ENCODE results near the gene LRRC4. TPM values are rescaled to one million over a fixed set of nuclear protein-coding genes. Genes with fewer than 3 reads are reported as not detected.

Gene LRRC4
- total and polyA plus RNA-seq, 2 donors = 0.98 to 3.2 TPM

DNA sequence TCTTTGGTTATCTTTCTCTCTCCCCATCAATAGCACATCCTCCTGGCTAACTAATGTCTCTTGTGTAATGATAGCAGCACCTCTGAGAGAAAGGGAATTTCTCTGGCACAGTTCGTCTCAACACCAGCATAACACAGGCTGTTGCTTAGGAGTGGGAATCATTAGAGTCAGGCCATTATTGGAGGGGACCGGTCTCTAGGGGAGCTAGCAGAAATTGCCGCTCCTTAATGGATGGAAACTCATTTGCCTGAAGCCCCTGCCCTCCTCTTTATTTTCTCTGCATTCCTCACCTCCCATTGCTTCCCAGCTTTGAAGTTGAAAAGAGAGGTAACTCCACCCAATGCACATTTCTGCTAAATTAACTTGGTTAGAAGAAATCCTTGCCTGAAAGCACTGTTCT is 11.9 kb downstream of the LRRC4 start:
- 87% methylated on average over 3 of the region's 3 CpGs for WGBS
- H3K4me3 ChIP-seq (ENCODE audit: low read depth, low read length) = no peak overlapping the region
- no peak for DNase-seq (ENCODE audit: extremely low spot score)
- H3K27ac ChIP-seq (ENCODE audit: low read depth) = no peak overlapping the region
- no peaks in the 10 kb centered on the region for H3K36me3 ChIP-seq (ENCODE audit: insufficient read depth)
- no peaks in the 10 kb centered on the region for H3K4me1 ChIP-seq (ENCODE audit: insufficient read depth)

- H3K27ac ChIP-seq (ENCODE audit: low read depth) = no peak overlapping the region
- no peak overlapping the region for H3K4me3 ChIP-seq (ENCODE audit: low read depth, low read length)
- no peaks in the 10 kb centered on the region for H3K36me3 ChIP-seq (ENCODE audit: insufficient read depth)
- no peak for DNase-seq (ENCODE audit: extremely low spot score)
- WGBS = 80% methylated on average over 8 of the region's 8 CpGs
- no peaks in the 10 kb centered on the region for H3K4me1 ChIP-seq (ENCODE audit: insufficient read depth)
Measured at GRCh38 chr7:128017862-128018845, 13.1 kb downstream of the LRRC4 start.

- DNase-seq (ENCODE audit: extremely low spot score) = no peak
- no peak overlapping the region for H3K27ac ChIP-seq (ENCODE audit: low read depth)
- H3K36me3 ChIP-seq (ENCODE audit: insufficient read depth) = no peaks in the 10 kb centered on the region
- WGBS = 80% methylated on average over 6 of the region's 6 CpGs
- H3K4me3 ChIP-seq (ENCODE audit: low read depth, low read length) = no peak overlapping the region
- H3K4me1 ChIP-seq (ENCODE audit: insufficient read depth) = no peaks in the 10 kb centered on the region
Measured at GRCh38 chr7:128017460-128017859, 13.8 kb downstream of the LRRC4 start.

DNA sequence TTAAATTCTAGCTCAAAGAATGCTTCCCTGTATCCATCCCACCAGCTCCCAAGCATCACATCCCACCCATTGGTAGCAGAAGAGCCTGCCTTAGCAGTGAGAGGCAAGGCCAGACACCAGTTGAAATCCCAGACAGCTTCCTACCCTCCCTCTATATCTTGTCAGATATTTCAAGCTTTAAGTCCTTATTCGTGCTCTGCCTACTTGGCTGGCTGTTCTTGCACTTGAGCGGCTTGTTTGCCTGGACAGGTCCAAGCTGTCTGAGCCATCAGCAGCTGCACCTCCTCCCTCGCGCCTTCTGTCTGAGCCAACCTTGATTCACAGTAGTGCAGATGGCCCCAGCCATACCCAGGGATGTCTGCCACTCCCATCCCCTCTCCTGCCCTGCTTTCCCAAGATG is 16.4 kb downstream of the LRRC4 start:
- Histone ChIP-seq H3K4me3 (ENCODE audit: low read depth, low read length) (no peak overlapping the region), H3K36me3 (ENCODE audit: insufficient read depth) (no peaks in the 10 kb centered on the region), H3K4me1 (ENCODE audit: insufficient read depth) (no peaks in the 10 kb centered on the region), H3K27ac (ENCODE audit: low read depth) (no peak overlapping the region)
- DNase-seq (ENCODE audit: extremely low spot score) = no peak
- 66% methylated on average over 4 of the region's 4 CpGs for WGBS

- Histone ChIP-seq H3K27ac (ENCODE audit: low read depth) (no peak overlapping the region), H3K4me3 (ENCODE audit: low read depth, low read length) (no peak overlapping the region), H3K36me3 (ENCODE audit: insufficient read depth) (no peaks in the 10 kb centered on the region), H3K4me1 (ENCODE audit: insufficient read depth) (no peaks in the 10 kb centered on the region)
- WGBS = 30% methylated on average over 2 of the region's 2 CpGs
- DNase-seq (ENCODE audit: extremely low spot score) = no peak
Measured at GRCh38 chr7:128011131-128011661, 20.0 kb downstream of the LRRC4 start.

GRCh38 chr7:128010391-128011127 is 20.7 kb downstream of the LRRC4 start:
- no peaks in the 10 kb centered on the region for H3K4me1 ChIP-seq (ENCODE audit: insufficient read depth)
- H3K27ac ChIP-seq (ENCODE audit: low read depth) = no peak overlapping the region
- no peak for DNase-seq (ENCODE audit: extremely low spot score)

DNA sequence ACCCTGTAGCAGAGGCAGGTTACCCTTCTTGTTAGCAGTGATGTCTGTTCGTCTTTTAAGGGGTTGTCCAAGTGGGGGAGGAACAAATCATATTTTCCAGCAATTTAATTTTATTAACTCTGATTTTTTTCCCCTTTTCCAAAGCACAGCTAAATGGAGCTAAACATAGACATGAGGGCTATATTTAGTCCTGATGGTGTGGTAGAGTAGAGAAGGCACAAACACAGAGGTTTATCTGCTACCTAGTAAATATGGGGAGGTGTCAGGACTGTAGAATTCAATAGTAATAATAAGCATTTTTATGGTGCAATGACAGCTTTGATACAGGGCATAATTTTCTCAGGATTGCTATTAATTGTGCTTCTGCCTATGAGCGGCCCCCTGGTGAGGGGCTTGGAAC is 22.5 kb downstream of the LRRC4 start:
- no peak overlapping the region for H3K4me3 ChIP-seq (ENCODE audit: low read depth, low read length)
- no peaks in the 10 kb centered on the region for H3K36me3 ChIP-seq (ENCODE audit: insufficient read depth)
- no peaks in the 10 kb centered on the region for H3K4me1 ChIP-seq (ENCODE audit: insufficient read depth)
- no peak overlapping the region for H3K27ac ChIP-seq (ENCODE audit: low read depth)
- no peak for DNase-seq (ENCODE audit: extremely low spot score)
- WGBS = 96% methylated on average over 2 of the region's 2 CpGs

More at GRCh38 chr7:128010391-128011127, 20.7 kb downstream of the LRRC4 start:
- 63% methylated on average over 7 of the region's 7 CpGs for WGBS
- no peak overlapping the region for H3K4me3 ChIP-seq (ENCODE audit: low read depth, low read length)
- H3K36me3 ChIP-seq (ENCODE audit: insufficient read depth) = no peaks in the 10 kb centered on the region

GRCh38 chr7:128008141-128008540 is 23.1 kb downstream of the LRRC4 start:
- Histone ChIP-seq H3K4me3 (ENCODE audit: low read depth, low read length) (no peak overlapping the region), H3K4me1 (ENCODE audit: insufficient read depth) (no peaks in the 10 kb centered on the region), H3K27ac (ENCODE audit: low read depth) (no peak overlapping the region), H3K36me3 (ENCODE audit: insufficient read depth) (no peaks in the 10 kb centered on the region)
- DNase-seq (ENCODE audit: extremely low spot score) = no peak
- WGBS = 91% methylated on average over 5 of the region's 5 CpGs

DNA sequence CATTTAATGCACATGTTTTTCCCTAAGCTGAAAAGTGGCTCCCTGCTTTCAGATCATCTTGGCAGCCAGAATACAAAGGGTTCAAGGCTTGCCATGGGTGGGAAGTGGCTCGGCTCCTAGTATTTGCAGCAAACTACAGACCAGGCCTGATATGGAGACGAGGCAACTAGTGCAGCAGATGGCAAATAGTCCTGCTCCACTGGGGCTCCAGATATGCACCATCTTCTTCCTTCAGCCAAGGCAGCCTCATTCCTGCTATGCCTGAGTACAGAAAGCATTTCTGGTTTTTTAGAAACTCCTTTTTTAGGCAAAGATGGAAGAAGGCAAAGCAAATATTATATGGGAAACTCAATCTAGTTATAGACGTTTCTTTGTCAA is 23.9 kb downstream of the LRRC4 start:
- WGBS = 90% methylated on average over 3 of the region's 3 CpGs
- no peak for DNase-seq (ENCODE audit: extremely low spot score)
- no peak overlapping the region for H3K27ac ChIP-seq (ENCODE audit: low read depth)
- H3K36me3 ChIP-seq (ENCODE audit: insufficient read depth) = no peaks in the 10 kb centered on the region
- no peak overlapping the region for H3K4me3 ChIP-seq (ENCODE audit: low read depth, low read length)
- no peaks in the 10 kb centered on the region for H3K4me1 ChIP-seq (ENCODE audit: insufficient read depth)

- DNase-seq (ENCODE audit: extremely low spot score) = no peak
- Histone ChIP-seq H3K4me3 (ENCODE audit: low read depth, low read length) (no peak overlapping the region), H3K36me3 (ENCODE audit: insufficient read depth) (no peaks in the 10 kb centered on the region), H3K27ac (ENCODE audit: low read depth) (no peak overlapping the region), H3K4me1 (ENCODE audit: insufficient read depth) (no peaks in the 10 kb centered on the region)
- WGBS = 98% methylated on average over 8 of the region's 8 CpGs
Measured at GRCh38 chr7:128006550-128007302, 24.5 kb downstream of the LRRC4 start.

DNA sequence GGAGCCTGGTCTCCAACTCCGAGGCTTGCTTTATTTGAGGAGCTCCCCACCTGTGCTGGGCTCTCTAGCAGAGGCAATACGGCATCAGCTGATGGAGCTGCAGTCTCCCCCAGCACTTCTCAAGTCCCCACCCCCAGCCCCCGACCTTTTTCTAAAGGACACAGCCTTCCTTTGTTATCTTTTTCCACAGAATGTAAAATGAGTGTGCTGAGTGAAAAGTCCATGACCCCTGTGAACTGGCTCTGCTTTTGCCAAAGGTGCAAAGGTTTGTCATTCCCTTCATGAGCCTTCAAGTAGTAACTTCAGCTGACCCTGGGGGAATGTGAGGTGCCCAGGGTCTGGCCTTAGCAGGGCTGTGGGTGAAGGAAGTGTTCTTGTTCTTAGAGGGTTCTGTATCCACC is 25.5 kb downstream of the LRRC4 start:
- no peaks in the 10 kb centered on the region for H3K4me1 ChIP-seq (ENCODE audit: insufficient read depth)
- no peaks in the 10 kb centered on the region for H3K36me3 ChIP-seq (ENCODE audit: insufficient read depth)
- H3K4me3 ChIP-seq (ENCODE audit: low read depth, low read length) = no peak overlapping the region
- no peak for DNase-seq (ENCODE audit: extremely low spot score)
- H3K27ac ChIP-seq (ENCODE audit: low read depth) = no peak overlapping the region
- WGBS = 82% methylated on average over 3 of the region's 3 CpGs

- WGBS = 98% methylated on average over 7 of the region's 7 CpGs
- no peak for DNase-seq (ENCODE audit: extremely low spot score)
- no peaks in the 10 kb centered on the region for H3K36me3 ChIP-seq (ENCODE audit: insufficient read depth)
Measured at GRCh38 chr7:128005117-128005516, 26.1 kb downstream of the LRRC4 start.

DNA sequence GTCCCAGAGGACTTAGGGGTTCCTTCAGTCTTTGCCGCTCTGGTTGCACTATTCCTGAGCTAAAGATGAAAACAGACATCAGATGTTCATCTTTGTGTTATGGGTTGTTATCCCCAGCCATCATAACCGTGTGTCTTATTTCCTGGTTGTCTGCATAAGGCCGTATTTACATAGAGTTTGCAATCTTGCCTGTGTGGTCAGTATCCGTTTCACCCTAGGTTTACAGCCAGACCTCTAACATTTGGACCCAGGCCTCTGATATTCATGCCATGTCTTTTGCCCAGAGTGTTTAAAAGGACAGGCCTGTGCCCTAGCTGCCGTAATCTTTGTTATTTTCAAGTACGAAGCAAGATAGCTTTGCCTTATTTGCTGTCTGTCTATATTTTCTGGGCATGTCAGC is 26.6 kb downstream of the LRRC4 start:
- Histone ChIP-seq H3K27ac (ENCODE audit: low read depth) (no peak overlapping the region), H3K36me3 (ENCODE audit: insufficient read depth) (no peaks in the 10 kb centered on the region), H3K4me3 (ENCODE audit: low read depth, low read length) (no peak overlapping the region), H3K4me1 (ENCODE audit: insufficient read depth) (no peaks in the 10 kb centered on the region)
- DNase-seq (ENCODE audit: extremely low spot score) = no peak
- WGBS = 91% methylated on average over 6 of the region's 6 CpGs

More at GRCh38 chr7:128005117-128005516, 26.1 kb downstream of the LRRC4 start:
- Histone ChIP-seq H3K4me3 (ENCODE audit: low read depth, low read length) (no peak overlapping the region), H3K4me1 (ENCODE audit: insufficient read depth) (no peaks in the 10 kb centered on the region), H3K27ac (ENCODE audit: low read depth) (no peak overlapping the region)
